HG02884 (cell line): Measurements from ENCODE around the gene CUX1.

Experiments used
- ATAC-seq: cut with Tn5 transposase; IDR thresholded peaks from one replicate; pipeline ENCODE4 v1.9.1; 2021; ENCODE audit warnings: mild to moderate bottlenecking, moderate library complexity; ENCODE audit not compliant: unreplicated experiment

Gene CUX1

DNA sequence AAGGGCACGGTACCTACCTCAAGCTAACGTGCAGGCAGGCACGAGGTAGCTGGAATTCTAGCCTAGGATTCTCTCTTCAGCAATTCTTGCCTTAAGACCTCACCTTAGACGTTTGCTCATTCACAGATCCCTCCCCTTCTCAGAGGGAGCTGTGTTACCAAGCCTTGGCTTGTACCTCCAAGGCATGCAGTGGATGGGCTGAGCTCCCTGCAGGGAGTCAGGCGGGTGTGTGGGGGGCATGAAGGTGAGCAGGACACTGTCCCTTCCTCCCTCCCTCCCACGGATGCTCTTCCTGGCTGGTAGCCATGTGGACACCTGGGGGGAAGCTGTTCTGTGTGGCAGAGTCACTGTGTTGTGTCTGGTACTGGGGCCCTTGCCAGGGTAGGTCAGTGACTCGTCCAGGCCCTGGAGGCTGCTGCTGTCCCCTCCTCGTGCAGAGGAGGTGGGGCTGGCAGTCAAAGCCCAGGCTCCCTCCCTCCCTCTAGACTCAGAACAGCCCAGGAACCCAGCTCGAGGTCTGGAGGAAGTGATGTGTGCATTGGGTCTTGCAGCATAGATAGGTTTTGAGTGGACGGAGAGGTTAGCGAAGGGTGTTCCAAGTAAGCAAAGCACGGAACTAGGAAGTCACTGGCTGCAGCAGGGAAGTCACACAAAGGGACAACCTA is 247.1 kb downstream of the CUX1 start:
- no peak for ATAC-seq

DNA sequence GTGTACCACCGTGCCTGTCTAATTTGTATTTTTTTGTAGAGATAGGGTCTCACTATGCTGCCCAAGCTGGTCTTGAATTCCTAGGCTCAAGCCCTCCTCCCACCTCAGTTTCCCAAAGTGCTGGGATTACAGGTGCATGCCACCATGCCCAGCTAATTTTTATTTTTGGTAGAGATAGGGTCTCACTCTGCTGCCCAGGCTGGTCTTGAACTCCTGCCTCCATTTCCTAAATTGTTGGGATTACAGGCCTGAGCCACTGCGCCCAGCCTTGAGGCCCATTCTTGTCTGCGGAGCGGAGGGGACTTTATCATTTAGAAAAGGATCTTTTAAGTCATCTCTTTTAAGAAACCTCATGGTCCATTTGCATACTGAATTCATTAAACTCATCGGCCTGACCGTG is 247.8 kb downstream of the CUX1 start:
- ATAC-seq = no peak

DNA sequence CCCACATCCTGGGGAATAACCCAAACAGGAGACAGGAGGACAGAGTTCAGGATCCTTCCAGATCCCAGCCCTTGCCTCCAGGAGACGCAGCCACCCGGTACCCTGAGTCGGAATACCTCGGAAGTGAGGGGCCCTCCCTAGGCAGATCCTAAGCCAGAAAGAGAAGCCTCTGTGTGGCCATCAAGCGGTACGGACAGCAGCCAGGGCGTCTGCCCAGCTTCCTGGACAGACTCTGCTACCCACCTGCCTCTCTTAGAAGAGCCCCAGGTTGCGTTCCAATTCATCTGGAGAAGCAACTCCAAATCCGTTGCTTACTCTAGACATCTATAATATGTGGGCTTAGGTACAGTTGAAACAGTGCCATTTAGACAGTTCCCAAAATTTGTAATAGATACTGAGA is 249.1 kb downstream of the CUX1 start:
- ATAC-seq = no peak

DNA sequence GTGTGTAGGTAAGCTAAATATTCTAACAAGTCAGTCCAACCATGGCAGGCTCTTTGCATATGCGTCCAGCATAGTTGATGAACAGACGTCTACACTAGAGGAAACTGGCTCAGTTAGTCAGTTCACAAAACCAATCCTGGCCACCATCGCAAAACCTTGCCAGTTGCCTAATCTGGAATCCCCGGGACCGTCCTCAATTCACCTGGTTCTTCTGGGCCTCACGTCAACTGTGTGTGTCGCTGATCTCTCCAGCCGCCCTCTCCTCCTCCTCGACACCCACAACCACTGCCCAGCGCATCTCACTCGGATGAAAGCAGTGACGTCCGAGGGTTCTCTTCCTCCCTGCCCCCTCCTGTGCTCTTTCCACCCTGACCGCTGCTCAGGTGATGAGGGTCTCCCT is 251.4 kb downstream of the CUX1 start:
- ATAC-seq = no peak

DNA sequence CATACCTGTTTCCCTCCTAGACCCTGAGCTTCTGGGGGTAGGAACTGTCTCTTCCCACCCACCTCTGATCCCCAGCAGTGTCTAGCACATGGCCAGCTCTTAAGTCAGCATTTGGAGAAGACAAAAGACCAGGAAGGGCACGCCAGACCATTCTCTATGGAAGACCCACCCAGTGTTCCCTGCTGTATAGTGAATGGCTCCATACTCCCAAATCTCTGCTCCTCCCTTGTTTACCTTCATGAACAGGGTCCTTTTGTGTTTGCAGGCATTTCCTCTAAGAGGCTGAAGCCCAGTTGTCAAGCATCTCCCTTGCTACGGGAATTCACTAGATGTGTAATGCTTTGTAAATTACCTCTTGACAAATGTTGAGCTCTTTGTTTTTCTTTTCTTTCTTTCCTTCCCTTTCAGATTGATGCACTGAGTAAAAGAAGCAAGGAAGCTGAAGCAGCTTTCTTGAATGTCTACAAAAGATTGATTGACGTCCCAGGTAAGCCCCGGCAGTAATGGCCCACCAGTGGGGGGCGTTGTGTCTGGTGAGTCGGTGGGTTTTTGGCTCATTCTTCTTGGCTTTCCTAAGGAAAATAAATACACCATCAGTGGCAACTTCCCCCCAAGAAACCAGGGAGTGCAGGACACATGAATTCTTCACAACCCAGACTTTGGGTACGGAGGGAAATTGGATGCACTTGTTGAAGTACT is 252.7 kb downstream of the CUX1 start:
- ATAC-seq = no peak

DNA sequence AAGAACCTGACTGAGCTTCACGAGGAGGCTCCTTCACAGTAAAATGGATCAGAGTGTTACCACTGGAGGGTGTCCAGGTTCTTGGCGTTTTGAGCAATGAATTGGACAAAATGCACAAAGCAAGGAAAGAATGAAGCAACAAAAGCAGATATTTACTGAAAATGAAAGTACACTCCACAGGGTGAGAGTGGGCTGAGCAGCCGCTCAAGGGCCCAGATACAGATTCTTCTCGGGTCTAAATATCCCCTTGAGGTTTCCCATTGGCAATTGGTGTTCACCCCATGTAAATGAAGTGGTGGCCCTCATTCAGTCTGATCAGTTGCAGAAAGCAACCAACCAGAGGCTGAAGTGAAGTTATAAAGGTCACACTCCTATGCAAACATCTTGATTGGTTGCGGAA is 254.6 kb downstream of the CUX1 start:
- ATAC-seq = no peak

DNA sequence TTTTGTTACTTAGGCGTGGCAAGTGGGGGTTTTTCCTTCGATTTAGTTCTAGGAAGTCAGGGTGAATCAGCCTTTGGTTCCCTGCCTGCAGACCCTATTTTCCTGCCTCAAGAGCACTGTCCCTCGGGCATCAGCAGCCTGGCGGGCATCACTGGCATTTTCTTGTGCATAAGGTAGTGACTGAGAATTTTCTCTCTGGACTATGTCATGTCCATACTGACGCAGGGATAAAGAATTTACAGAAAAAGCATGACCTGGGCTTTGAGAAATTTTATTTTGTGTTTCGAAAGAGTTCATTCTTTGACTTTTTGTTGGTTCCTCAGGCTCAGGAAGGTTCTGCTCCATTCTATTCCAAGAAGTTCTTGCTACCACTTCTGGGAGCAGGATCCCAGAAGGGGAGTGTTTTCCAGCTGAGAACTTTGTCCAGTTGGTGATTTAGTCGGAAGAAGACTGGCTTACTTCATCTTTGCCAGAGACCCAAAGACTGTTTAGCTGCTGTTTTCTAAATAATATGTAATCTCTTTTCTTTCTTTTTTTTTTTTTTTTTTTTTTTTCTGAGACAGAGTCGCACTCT is 255.3 kb downstream of the CUX1 start:
- ATAC-seq = no peak

DNA sequence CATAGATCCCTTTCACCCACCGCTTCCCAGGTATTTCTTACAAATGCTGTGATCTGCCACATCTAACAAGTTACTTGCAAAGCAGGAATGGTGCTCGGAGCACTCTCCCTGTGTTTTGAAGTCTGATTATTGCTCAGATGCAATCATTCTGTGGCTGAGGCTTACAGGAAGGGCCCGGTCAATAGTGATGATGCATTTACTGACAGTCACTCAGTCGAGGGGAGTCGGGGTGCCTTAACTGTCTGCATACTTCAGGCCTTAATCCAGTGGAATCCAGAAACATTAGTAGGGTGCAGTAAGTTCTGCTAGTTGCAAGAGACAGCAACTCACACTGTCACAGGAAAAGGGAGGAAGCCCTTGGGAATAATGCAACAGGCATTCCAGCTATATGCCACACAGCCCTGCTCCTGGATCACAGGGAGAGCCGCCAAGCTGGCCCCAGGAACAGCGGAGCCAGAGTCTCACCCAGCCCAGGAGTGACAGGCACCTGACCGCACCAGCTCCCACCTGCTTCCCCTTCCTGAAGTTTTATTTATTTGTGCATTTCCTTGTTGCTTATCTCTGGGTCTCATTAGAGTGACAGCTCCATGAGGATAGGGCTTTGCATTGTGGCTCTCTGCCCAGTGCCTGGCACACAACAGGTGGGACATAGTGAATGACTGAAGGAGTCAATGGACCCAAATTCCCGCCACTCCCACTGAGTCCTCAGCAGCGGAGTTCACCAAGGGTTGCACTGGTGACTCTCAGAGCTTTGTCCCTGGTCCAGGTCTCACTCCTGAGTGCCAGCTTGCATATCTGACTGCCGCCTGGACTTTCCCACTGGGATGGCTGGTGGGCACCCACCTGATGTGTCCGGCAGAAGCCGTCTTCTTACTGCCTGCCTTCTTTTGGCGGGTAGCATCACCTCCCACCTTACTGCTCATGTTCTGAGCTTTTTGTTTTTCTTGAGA is 256.8 kb downstream of the CUX1 start:
- ATAC-seq = no peak

DNA sequence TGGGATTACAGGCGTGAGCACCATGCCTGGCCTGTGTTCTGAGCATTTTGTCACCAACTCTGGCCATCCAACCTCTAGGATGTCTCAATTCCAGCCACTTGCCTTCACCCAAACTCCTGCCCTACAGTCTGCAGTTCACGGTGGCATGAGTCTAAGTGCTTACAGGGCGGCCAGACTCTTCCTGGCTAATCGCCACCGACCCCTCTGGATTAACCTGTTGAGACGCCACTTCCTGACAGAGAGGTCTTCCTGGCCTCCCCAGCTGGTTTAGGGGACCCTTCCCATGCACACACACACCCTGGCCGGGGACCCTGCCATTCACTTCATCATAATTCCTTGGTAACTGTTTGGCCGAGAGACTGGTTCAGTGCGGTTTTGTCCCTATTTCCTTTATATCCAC is 257.7 kb downstream of the CUX1 start:
- no peak for ATAC-seq

DNA sequence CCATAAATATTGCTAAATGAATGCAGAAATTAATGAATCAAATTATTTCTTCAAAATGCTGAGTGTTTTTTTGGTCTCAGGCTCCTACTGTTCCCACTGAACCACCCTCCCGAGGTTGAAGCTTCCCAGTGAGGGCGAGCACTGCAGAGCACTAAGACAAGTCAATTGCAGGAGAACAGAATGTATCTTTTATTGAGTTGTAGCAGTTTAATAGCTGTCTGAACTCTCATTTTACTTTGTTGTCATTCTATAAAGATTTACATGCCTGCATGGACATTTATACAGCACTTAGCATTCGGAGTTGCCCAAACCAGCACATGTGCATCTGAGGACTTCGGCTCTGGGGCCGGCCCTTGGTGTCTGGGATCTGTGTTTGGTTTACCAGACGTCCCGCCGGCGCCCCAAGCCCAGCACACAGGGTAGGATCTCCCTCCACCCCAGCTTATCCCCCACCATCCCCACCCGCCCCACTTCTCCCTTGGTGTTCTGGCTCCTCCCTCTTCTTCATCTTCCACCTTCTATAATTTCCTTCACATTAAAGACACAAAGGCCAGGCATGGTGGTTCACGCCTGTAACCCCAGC is 258.2 kb downstream of the CUX1 start:
- ATAC-seq = no peak

DNA sequence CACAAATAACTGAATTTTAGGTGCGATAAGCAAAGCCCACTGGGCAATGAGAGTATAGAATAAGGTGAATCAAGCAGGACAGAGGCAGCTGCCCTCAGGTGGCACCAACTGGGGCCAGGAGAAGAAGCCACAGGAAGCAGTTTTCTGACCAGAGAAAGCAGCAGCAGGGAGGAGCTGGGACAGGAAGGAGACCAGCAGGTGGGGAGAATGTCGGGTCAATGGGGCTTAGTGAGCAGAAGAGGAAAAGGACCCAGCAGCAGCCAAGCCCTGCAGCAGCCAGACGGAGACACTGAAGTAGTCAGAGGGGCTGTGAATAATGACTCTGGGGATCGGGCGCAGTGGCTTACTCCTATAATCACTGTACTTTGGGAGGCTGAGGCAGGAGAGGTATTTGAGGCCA is 259.7 kb downstream of the CUX1 start:
- no peak for ATAC-seq

DNA sequence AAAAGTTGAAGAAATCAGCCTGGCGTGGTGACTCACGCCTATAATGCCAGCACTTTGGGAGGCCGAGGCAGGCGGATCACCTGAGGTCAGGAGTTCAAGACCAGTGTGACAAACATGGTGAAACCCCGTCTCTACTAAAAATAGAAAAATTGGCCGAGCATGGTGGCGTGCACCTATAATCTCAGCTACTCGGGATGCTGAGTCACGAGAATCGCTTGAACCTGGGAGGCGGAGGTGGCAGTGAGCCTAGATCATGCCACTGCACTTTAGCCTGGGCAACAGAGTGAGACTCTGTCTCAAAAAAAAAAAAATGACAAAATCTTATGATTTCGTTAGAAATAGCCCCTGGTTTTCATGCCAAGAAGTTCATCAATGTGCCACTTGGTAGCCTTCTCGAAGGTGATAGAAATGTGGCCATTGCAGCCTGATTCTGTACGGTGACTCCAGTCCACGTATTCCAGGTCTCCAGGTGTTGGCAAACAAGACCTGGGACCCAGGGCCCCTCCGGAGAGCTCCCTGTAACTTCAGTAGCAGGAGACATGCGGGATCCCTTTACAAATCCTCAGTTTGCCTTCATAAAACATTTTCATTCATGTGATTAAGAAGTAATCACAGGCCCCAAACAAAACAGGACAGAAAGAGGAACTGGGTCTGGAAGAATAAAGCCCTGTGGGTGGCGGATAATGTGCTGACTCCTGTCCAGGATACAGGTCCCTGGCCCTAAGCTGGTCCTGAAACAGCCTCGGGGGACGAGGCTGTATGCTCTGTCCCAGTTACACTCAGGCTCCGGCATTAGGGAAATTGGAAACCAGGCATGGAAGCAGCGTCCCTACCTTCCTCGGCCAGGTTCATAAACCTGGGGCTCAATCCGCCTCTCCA is 262.0 kb downstream of the CUX1 start:
- ATAC-seq = no peak

DNA sequence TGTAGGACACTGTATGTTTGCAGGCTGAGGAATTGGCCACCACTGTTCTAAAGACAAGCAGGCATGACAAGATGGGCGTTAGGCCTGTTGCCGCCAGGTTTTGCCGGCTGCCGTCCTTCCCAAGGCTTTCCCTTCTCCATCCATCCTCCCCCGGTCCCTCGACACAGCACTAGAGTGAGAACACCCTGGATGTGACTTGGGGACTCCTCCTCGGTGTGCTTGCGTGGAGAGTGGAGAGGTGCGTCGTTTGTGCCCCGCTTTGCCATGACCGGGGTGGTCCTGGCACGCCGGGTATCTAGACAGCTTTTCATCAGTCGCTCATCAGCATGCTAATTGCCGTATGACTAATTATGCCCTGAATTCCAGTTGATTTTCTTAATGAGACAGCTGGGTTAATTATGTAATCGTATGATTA is 262.6 kb downstream of the CUX1 start:
- ATAC-seq = no peak

DNA sequence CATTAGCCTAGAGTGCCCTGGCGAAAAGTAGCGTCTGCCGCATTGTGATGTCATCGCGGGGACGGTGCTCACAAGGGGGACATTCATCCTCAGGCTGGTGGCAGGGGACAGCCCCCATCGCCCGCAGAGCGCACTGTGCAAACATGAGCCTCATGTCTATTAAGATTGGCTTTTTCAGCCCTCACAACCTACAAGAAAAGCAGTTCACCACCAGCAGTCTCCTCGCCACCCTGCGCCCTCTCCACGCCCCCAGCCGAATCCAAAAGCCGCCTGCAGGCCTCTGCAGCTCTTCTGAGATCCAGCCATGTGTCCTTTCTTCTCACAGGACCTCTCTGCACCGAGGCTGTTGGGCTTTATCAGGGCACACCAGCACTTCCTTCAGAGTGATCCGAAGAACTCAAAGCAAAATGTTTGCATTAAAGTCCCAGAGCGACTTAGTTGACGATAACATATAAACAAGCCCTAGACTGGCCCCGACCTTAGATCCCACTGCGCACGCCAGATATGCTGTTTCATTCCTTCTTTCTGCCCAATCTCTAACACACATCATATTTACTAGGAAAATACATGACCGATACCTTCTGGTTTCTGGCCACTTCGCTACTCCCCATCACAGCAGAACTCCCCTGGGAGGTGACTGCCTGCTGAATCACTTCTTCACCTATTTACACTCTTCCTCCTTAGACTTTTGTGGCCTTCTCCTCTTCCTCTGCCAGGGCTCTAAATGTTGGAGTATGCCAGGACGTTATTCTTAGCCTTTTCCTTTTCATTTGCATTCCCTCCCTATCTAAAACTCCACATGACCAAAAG is 263.2 kb downstream of the CUX1 start:
- ATAC-seq = no peak

DNA sequence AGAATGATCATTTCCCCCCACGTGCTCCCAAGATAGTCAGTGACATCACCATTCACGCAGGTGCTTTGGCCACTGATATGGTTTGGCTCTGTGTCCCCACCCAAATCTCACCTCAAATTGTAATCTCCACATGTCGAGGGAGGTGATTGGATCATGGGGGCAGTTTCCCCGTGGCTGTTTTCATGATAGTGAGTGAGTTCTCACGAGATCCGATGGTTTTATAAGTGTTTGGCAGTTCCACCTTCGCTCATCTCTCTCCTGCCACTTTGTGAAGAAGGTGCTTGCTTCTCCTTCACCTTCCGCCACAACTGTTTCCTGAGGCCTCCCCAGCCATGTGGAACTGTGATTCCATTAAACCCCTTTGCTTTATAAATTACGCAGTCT is 263.8 kb downstream of the CUX1 start:
- no peak for ATAC-seq

DNA sequence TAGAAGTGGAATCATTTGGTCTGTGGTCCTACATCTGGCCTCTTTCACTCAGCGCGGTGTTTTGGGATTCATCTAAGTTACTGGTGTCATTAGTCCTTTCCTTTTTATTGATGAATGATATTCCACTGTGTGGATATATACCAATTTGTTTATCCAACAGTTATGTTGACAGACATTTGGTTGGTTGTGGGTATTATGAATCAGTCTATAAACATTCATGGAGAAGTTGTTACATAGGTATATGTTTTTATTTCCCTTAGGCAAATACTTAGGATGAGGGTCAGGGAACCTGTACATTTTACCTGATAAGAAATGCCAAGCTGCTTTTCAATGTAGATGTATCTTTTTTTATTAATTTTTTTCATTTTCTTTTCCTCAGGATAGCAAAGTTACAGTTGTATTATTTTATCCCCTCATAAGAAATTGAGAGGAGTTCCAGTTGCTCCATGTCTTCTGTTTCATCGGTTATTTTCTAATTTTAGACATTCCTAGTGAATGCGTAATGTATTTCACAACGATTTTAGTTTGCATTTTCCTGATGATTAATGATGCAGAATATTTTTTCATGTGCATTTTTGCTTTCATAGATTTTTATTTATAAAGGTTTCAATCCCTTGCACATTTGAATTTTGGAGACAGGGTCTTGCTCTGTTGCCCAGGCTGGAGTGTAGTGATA is 265.4 kb downstream of the CUX1 start:
- ATAC-seq = no peak

DNA sequence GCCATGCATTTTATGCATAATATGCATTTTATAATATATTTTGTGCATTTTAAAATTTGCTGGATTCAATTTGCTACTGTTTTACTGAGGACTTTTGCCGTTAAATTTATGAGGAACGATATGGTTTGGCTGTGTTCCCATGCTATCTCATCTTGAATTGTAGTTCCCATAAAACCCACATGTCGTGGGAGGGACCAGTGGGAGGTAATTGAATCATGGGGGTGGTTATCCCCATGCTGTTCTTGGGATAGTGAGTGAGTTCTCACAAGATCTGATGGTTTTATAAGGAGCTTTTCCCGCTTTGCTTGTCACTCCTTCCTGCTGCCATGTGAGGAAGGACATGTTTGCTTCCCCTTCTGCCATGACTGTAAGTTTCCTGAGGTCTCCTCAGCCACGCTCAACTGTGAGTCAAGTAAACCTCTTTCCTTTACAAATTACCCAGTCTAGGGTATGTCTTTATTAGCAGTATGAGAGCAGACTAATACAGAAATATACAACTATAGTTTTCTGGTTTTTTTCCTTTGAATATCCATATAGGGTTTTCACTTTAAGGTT is 267.9 kb downstream of the CUX1 start:
- no peak for ATAC-seq
